ENCODE results near the gene TUT1. TPM values are rescaled to one million over a fixed set of nuclear protein-coding genes. Genes with fewer than 3 reads are reported as not detected.

TUT1 gene
- total RNA-seq, 1 experiment from 2014 or later: 20.7 TPM

DNA sequence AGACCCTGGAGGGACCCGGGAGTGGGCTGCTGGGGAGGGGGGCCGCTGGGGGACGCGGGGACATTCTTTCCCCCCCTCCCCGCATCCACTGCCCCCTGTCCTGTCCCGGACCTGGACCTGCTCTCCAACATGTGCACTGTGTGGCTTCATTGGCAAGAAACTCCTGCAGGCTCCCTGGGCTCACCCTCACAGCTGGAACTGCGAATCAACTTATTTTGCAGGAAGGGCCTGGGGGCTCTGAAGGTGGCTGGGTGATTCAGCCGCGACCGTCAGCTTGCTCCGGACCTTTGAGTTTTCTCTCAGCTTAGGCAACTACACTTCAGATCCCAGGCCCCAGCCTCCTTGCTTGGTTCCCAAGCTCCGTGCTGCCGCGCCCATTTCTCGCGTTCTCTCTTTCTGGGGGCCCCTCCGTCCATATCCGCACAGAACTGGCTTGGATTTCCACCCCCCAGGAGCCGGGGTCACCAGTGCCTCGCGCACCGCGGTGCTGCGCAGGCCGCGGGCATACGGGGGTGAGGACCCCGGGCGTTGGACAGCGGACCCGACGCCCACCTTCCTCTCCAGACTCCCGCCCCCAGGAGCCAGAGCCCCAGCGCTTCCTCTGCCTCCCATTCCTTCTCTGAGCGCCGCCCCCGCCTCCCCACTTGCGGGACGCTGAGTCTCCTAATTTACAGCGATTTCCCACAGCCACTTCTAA is 44.2 kb downstream of the TUT1 start:
- H3K27me3 ChIP-seq (ENCODE audit: insufficient read depth, low read length): peaks cover 53% of the 10 kb centered on the region
- Mint-ChIP-seq H3K36me3 (ENCODE audit: insufficient read depth in 1 of 3, low read depth in 3 of 3) (no peaks in the 10 kb centered on the region; a peak in 1 of 7 replicates), H3K9me3 (no peaks in the 10 kb centered on the region; a peak in 2 of 5 replicates), H3K27me3 (ENCODE audit: low read depth) (peaks cover 87% of the 10 kb centered on the region), H3K4me1 (peaks cover 36 to 60% of the 10 kb centered on the region in 2 experiments), H3K4me3 (peak overlapping the region; percentile 68 to 84), H3K27ac (peak overlapping the region in 1 of 3 experiments; percentile 69; a peak in 1 of 7 replicates)
- H3K14ac ChIP-seq (ENCODE audit: insufficient read depth, low read length): peak overlapping the region; percentile 46; the same call in 1 of the 2 replicates
- no peak overlapping the region for H2BK5ac ChIP-seq (ENCODE audit: insufficient read length, low read length)
- peaks cover 2% of the 10 kb centered on the region for H4K20me1 ChIP-seq (ENCODE audit: control insufficient read depth, insufficient read depth, insufficient read length)
- H3K79me1 ChIP-seq (ENCODE audit: insufficient read depth, low read depth, low read length, poor library complexity, severe bottlenecking): no peaks in the 10 kb centered on the region
- H2AFZ ChIP-seq (ENCODE audit: low read length): no peak overlapping the region
- H3K18ac ChIP-seq (ENCODE audit: insufficient read length, low read depth, low read length): peak overlapping the region; percentile 23
- no peak overlapping the region for H2AK5ac ChIP-seq (ENCODE audit: insufficient read length, low read length)
- no peak overlapping the region for H3K23ac ChIP-seq (ENCODE audit: insufficient read length, low read depth, low read length)
- H2BK20ac ChIP-seq (ENCODE audit: low read depth, low read length, poor library complexity, severe bottlenecking): no peak overlapping the region
- WGBS (ENCODE audit: extremely low coverage, insufficient read length, low lambda C conversion rate): no CpG with 5 or more reads among the region's 40 CpGs
- no peak overlapping the region for H4K8ac ChIP-seq (replicated peaks; ENCODE audit: insufficient read length, low read depth, low read length)
- no peaks in the 10 kb centered on the region; the same call in 1 of the 2 replicates for H3K4me1 ChIP-seq (ENCODE audit: insufficient read depth, low read length)
- H3K79me2 ChIP-seq (ENCODE audit: insufficient read depth, low read length): no peaks in the 10 kb centered on the region
- no peak overlapping the region for H3K56ac ChIP-seq (ENCODE audit: insufficient read length, low read depth, low read length)
- TF ChIP-seq CTCF (conservative IDR thresholded peaks at IDR 0.05): no peak
- H4K5ac ChIP-seq (ENCODE audit: insufficient read length, low read depth, low read length): no peak overlapping the region
- peak overlapping the region; percentile 66 for H3K4me2 ChIP-seq (ENCODE audit: insufficient read depth, insufficient read length, low read length)
- H3T11ph ChIP-seq (ENCODE audit: low read length): no peak overlapping the region
- no peak overlapping the region for H3K9ac ChIP-seq (ENCODE audit: extremely low read depth, insufficient read length, low read length)
- peaks cover 26% of the 10 kb centered on the region for H3K23me2 ChIP-seq (ENCODE audit: insufficient read length, low read depth, low read length, poor library complexity, severe bottlenecking)
- H2BK15ac ChIP-seq (ENCODE audit: low read depth, low read length): no peak overlapping the region
- H3K9me3 ChIP-seq (ENCODE audit: control insufficient read depth, low read depth, low read length): no peaks in the 10 kb centered on the region
- H3K4ac ChIP-seq (ENCODE audit: low read depth, low read length): no peak overlapping the region
- H2BK120ac ChIP-seq (ENCODE audit: low read depth, low read length, poor library complexity, severe bottlenecking): no peak overlapping the region
- no peak overlapping the region for H4K91ac ChIP-seq (ENCODE audit: insufficient read length, low read depth, low read length)
- no peak overlapping the region for H3K27ac ChIP-seq (ENCODE audit: insufficient read length, low read depth, low read length)
- no peak for DNase-seq
- no peak overlapping the region for H2BK12ac ChIP-seq (ENCODE audit: insufficient read length, low read depth, low read length)

Data from H9 (cell line).